GM12878 (cell line): ENCODE results near the gene ACVR1. TPM values are rescaled to one million over a fixed set of nuclear protein-coding genes. Genes with fewer than 3 reads are reported as not detected.

Source experiments
- ATAC-seq: fragments of 200-7000 bp; cut with Tn5 transposase; 3 replicates; pipeline ENCODE4 v1.9.1; 2020; ENCODE audit warnings: mild to moderate bottlenecking, moderate library complexity
- BruUV-seq: library from RNA; stranded (reverse); fragments of 400-500 nt; replicated peaks from 2 replicates; lab custom pipeline; 2021; lab: Mats Ljungman, UMichigan
- CTCF ChIA-PET: fragments of 300-600 bp; sonication (Branson Sonifier 250); formaldehyde crosslinking; extraction: SDS; loops from one replicate; lab custom pipeline; 2021; ENCODE audit warnings: inconsistent platforms; lab: Yijun Ruan, JAX
- POLR2A ChIA-PET: fragments of 350-600 bp; formaldehyde crosslinking; extraction: SDS; loops from one replicate; lab custom pipeline; 2021; ENCODE audit warnings: inconsistent platforms; lab: Charles Lee
- RAD21 ChIA-PET: fragments of 300-600 bp; sonication (Branson Sonifier 250); formaldehyde crosslinking; loops from one replicate; lab custom pipeline; 2023; ENCODE audit warnings: antibody characterized with exemption; ENCODE audit not compliant: unreplicated experiment; lab: Charles Lee
- SMC1A ChIA-PET: fragments of 300-600 bp; sonication (Branson Sonifier 250); formaldehyde crosslinking; loops from one replicate; lab custom pipeline; 2023; ENCODE audit not compliant: unreplicated experiment, uncharacterized antibody; lab: Charles Lee
- DNase-seq: peaks from one replicate; pipeline ENCODE4 v3.0.0-alpha.2; 2011; ENCODE audit warnings: low read depth, low spot score
- FAIRE-seq: peaks from 3 replicates; lab custom pipeline; 2011; peaks lifted over from hg19 to GRCh38; lab: Jason Lieb, UNC
- H2AFZ ChIP-seq: 2 replicates; pipeline ENCODE4 v1.6.0; 2011; ENCODE audit warnings: low read depth, low read length, control low read depth; ENCODE audit not compliant: control insufficient read depth
- H3K27ac ChIP-seq: 2 replicates; pipeline ENCODE4 v1.5.1; 2011; ENCODE audit warnings: control low read depth; ENCODE audit not compliant: control insufficient read depth, insufficient read depth
- H3K27me3 ChIP-seq, 2 experiments: replicated peaks in 1 of 2; 2 replicates each; pipeline versions ENCODE4 v1.6.0 to v1.6.1; 2011; ENCODE audit warnings: low read length in 1 of 2; ENCODE audit not compliant: control insufficient read depth in 2 of 2, insufficient read depth in 2 of 2
- H3K36me3 ChIP-seq, 2 experiments: 2 replicates each; pipeline ENCODE4 v1.5.1; 2011; ENCODE audit warnings: low read length in 1 of 2; ENCODE audit not compliant: control insufficient read depth in 2 of 2, insufficient read depth in 2 of 2
- H3K4me1 ChIP-seq: 2 replicates; pipeline ENCODE4 v1.6.1; 2011; ENCODE audit warnings: mild to moderate bottlenecking, low read length, moderate library complexity, mixed read lengths; ENCODE audit not compliant: control insufficient read depth, insufficient read depth
- H3K4me2 ChIP-seq: 2 replicates; pipeline ENCODE4 v1.6.0; 2011; ENCODE audit warnings: control low read depth; ENCODE audit not compliant: control insufficient read depth, insufficient read depth
- H3K4me3 ChIP-seq: fragments of 200-600 bp; sonication (generic); 2 replicates; pipeline ENCODE4 v1.5.1; 2016
- H3K79me2 ChIP-seq: 2 replicates; pipeline ENCODE4 v1.6.0; 2011; ENCODE audit warnings: low read length; ENCODE audit not compliant: control insufficient read depth, insufficient read depth
- H3K9ac ChIP-seq: 2 replicates; pipeline ENCODE4 v1.8.0; 2011; ENCODE audit warnings: low read length, control low read depth, mixed read lengths; ENCODE audit not compliant: control insufficient read depth, insufficient read depth
- H3K9me3 ChIP-seq: replicated peaks from 3 replicates; pipeline ENCODE4 v1.5.1; 2011; ENCODE audit warnings: mild to moderate bottlenecking, low read length; ENCODE audit not compliant: control insufficient read depth, insufficient read depth
- H4K20me1 ChIP-seq: 2 replicates; pipeline ENCODE4 v1.6.0; 2011; ENCODE audit not compliant: control insufficient read depth, insufficient read depth
- BCL3 ChIP-seq: IDR thresholded peaks from 2 replicates; pipeline ENCODE4 v1.6.1; 2011; ENCODE audit warnings: borderline replicate concordance, low read depth, mild to moderate bottlenecking, moderate library complexity, low read length; ENCODE audit not compliant: insufficient read depth, poor library complexity, severe bottlenecking
- DPF2 ChIP-seq: fragments of 450-650 bp; IDR thresholded peaks from 2 replicates; pipeline ENCODE4 v1.6.1; 2017; ENCODE audit warnings: mild to moderate bottlenecking
- FOXM1 ChIP-seq: IDR thresholded peaks from 2 replicates; pipeline ENCODE4 v1.6.1; 2012; ENCODE audit warnings: low read depth, mild to moderate bottlenecking, inconsistent platforms, low read length, moderate library complexity
- IKZF2 ChIP-seq, 2 experiments: fragments of 450-650 bp; IDR thresholded peaks; 2 replicates each; pipeline ENCODE4 v1.6.1; 2017; ENCODE audit warnings: mild to moderate bottlenecking in 2 of 2, moderate library complexity in 2 of 2
- NBN ChIP-seq: fragments of 450-650 bp; IDR thresholded peaks from 2 replicates; pipeline ENCODE4 v1.6.1; 2016
- NFYA ChIP-seq: IDR thresholded peaks from 2 replicates; pipeline ENCODE4 v1.6.1; 2011; ENCODE audit warnings: low read depth, mild to moderate bottlenecking, low read length, improper control_type of control experiment, borderline replicate concordance
- NFYB ChIP-seq: IDR thresholded peaks from 2 replicates; pipeline ENCODE4 v1.6.1; 2011; ENCODE audit warnings: low read depth, mild to moderate bottlenecking, low read length, improper control_type of control experiment, moderate library complexity; ENCODE audit not compliant: insufficient read depth
- NR2F1 ChIP-seq: fragments of 450-650 bp; conservative IDR thresholded peaks from 2 replicates; pipeline ENCODE4 v1.6.1; 2017; ENCODE audit warnings: mild to moderate bottlenecking
- PAX5 ChIP-seq: IDR thresholded peaks from 2 replicates; pipeline ENCODE4 v1.6.1; 2011; ENCODE audit warnings: low read depth, low read length, borderline replicate concordance
- RUNX3 ChIP-seq: IDR thresholded peaks from 2 replicates; pipeline ENCODE4 v1.6.1; 2012; ENCODE audit warnings: low read length, inconsistent platforms
- SMC3 ChIP-seq: IDR thresholded peaks from 2 replicates; pipeline ENCODE4 v1.6.1; 2011; ENCODE audit warnings: low read length, improper control_type of control experiment, borderline replicate concordance
- TCF12 ChIP-seq: IDR thresholded peaks from 2 replicates; pipeline ENCODE4 v1.6.1; 2011; ENCODE audit warnings: low read depth, mild to moderate bottlenecking, low read length
- ZNF384 ChIP-seq: IDR thresholded peaks from 2 replicates; pipeline ENCODE4 v1.6.1; 2012; ENCODE audit warnings: low read depth, mild to moderate bottlenecking, low read length, improper control_type of control experiment, borderline replicate concordance
- WGBS: methylation state at CpG from one replicate; pipeline ENCODE4 v1.1.6; 2016; ENCODE audit warnings: low lambda C conversion rate; ENCODE audit not compliant: insufficient replicate concordance, insufficient coverage; ENCODE audit errors: missing lambda C conversion rate; 5-methylcytosine and 5-hydroxymethylcytosine counted together
- in situ Hi-C: fragments of 300-500 bp; cut with MboI; formaldehyde crosslinking; loops from 9 replicates; pipeline ENCODE4 v1.14.3; 2018; ENCODE audit warnings: mixed read lengths
- intact Hi-C: fragments of 100-400 bp; cut with micrococcal nuclease; formaldehyde crosslinking; loops from one replicate; pipeline ENCODE4 v1.14.2; 2022; ENCODE audit not compliant: unreplicated experiment
- polyA plus RNA-seq, 11 experiments: library from polyadenylated mRNA; depleted of rRNA in 4 of 11; unstranded in 6 of 11; stranded (reverse) in 5 of 11; fragments of >200 nt; fragmentation: Nextera tagmentation in 4 of 11; fragmentation: Illumina TruSeq in 1 of 11; extraction: Ambion mirVana in 4 of 11; extraction: Trizol in 1 of 11; gene quantifications; 1 replicate in 1 of 11; 2 replicates in 10 of 11; pipeline versions ENCODE4 v1.2.1 to v1.2.3, GENCODE V29; 2011 to 2016; ENCODE audit warnings: inconsistent platforms in 2 of 11, missing spikeins in 2 of 11, low read depth in 1 of 11
- total RNA-seq, 4 experiments: library from RNA; depleted of rRNA in 3 of 4; stranded (reverse); fragments of >200 nt in 3 of 4; fragmentation: Illumina TruSeq in 1 of 4; extraction: Trizol in 1 of 4; gene quantifications; 2 replicates each; pipeline versions ENCODE4 v1.2.1 to v1.2.3, GENCODE V29; 2013 to 2021
- TF ChIP-seq, protein P1 (sequence below): fragments of 450-650 bp; IDR thresholded peaks from 2 replicates; pipeline ENCODE4 v1.6.1; 2017; ENCODE audit warnings: mild to moderate bottlenecking

The ACVR1 gene
- total and polyA plus RNA-seq, 10 of the 15 experiments (the other 5 are each of a cell fraction or from before 2014, with no cell fraction given), result 0.06 to 0.24 (median 0.14) TPM; not detected in 4

GRCh38 chr2:157867703-157868102 lies 8.4 kb downstream of the ACVR1 start:
- no peak for FAIRE-seq
- ChIA-PET RAD21 (no interaction called here), CTCF (no interaction called here), SMC1A (interaction anchor here (0.6 kb wide), 1 partner anchor 380 kb away, joined by 3 read pairs; no protein-coding TSS in a partner anchor), POLR2A (no interaction called here)
- in situ Hi-C loops (no loop called here), intact Hi-C loops (no loop called here)
- no TSS peak for BruUV-seq
- Histone ChIP-seq H3K4me3 (no peak overlapping the region), H3K9me3 (no peaks in the 10 kb centered on the region), H3K9ac (no peak overlapping the region), H2AFZ (no peak overlapping the region), H3K27ac (no peak overlapping the region), H3K79me2 (no peaks in the 10 kb centered on the region), H3K4me1 (no peaks in the 10 kb centered on the region), H3K36me3 (no peaks in the 10 kb centered on the region), H3K27me3 (peaks cover 0 to 3% of the 10 kb centered on the region in 2 experiments; a peak in 1 of 4 replicates), H3K4me2 (no peak overlapping the region), H4K20me1 (no peaks in the 10 kb centered on the region)
- no peak for ATAC-seq
- no peak for DNase-seq
- TF ChIP-seq RUNX3 (no peak), NFYB (no peak)

DNA sequence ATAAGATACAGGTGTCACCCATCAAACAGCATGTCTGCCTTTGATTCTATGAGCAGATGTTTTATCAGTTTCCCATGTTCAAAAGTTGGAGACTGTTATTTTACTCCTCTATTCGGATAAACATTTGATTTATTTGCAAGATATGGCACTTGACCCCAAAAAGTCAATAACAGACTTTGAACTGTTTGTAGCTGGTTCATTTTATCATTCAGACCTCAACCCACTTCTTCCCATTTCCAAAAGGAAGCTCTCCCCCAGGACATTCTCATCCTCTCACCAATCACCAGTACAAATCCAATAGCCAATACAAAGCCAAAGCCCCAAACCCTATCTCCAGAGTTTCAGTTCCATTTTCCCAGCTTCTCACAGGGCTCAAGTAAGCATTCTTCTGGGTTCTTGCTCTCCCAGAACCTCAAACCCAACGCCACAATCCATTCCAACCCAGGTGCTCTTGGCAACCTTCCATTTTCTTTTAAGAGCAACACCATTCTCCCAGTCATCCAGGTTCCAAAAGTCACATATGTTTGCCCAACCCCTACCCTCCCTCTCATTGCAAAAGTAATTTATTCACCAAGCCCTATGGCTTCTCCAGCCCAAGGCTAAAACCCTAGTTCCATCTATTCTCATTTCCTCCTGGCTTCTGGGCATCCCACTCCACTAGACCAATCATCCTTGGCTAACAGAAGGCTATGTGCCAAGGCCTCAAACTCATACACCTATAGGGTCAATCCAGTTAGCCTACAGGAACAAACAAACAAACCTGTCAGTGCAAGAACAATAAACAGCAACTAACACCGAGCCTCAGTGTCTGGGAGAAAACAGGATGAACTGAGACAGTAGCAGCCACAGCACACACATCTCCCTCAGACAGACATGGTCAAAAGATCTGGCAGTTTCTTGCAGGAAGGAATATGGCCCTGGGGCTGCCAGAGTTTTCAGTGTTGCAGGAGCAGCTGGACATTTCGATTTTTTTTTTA lies 9.2 kb downstream of the ACVR1 start:
- Histone ChIP-seq H3K4me3 (no peak overlapping the region), H3K27ac (no peak overlapping the region), H3K9me3 (no peaks in the 10 kb centered on the region), H3K9ac (no peak overlapping the region), H3K4me2 (no peak overlapping the region), H3K4me1 (no peaks in the 10 kb centered on the region), H3K79me2 (no peaks in the 10 kb centered on the region), H3K27me3 (peaks cover 0 to 3% of the 10 kb centered on the region in 2 experiments; a peak in 1 of 4 replicates), H3K36me3 (no peaks in the 10 kb centered on the region), H4K20me1 (no peaks in the 10 kb centered on the region), H2AFZ (no peak overlapping the region)
- WGBS, result 9% methylated on average over 4 of the region's 4 CpGs
- no peak for FAIRE-seq
- POLR2A ChIA-PET, result no interaction called here
- no peak for DNase-seq
- CTCF ChIA-PET, result no interaction called here
- no peak for ATAC-seq
- intact Hi-C loops (no loop called here), in situ Hi-C loops (no loop called here)
- SMC1A ChIA-PET, result interaction anchor here (0.6 to 1.2 kb wide), 2 partner anchors 41 to 381 kb away, joined by 3 read pairs; no protein-coding TSS in a partner anchor
- RAD21 ChIA-PET, result no interaction called here
- BruUV-seq, result no TSS peak
- TF ChIP-seq, protein P1, sequence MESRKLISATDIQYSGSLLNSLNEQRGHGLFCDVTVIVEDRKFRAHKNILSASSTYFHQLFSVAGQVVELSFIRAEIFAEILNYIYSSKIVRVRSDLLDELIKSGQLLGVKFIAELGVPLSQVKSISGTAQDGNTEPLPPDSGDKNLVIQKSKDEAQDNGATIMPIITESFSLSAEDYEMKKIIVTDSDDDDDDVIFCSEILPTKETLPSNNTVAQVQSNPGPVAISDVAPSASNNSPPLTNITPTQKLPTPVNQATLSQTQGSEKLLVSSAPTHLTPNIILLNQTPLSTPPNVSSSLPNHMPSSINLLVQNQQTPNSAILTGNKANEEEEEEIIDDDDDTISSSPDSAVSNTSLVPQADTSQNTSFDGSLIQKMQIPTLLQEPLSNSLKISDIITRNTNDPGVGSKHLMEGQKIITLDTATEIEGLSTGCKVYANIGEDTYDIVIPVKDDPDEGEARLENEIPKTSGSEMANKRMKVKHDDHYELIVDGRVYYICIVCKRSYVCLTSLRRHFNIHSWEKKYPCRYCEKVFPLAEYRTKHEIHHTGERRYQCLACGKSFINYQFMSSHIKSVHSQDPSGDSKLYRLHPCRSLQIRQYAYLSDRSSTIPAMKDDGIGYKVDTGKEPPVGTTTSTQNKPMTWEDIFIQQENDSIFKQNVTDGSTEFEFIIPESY, result no peak
- no peak for TF ChIP-seq NFYA
- no peak for TF ChIP-seq SMC3
- no peak for TF ChIP-seq DPF2
- TF ChIP-seq NR2F1, result no peak
- no peak for TF ChIP-seq TCF12
- no peak for TF ChIP-seq NBN
- TF ChIP-seq BCL3, result no peak
- TF ChIP-seq PAX5, result no peak
- TF ChIP-seq FOXM1, result no peak
- no peak for TF ChIP-seq ZNF384
- no peak for TF ChIP-seq IKZF2 (IDR thresholded peaks at IDR 0.05)
